ENCODE data around the gene PRR36.

The PRR36 gene

GRCh38 chr19:7902796-7903243, 28.6 kb upstream of the PRR36 start:
- peak overlapping the region; percentile 63 for H3K4me3 ChIP-seq (ENCODE audit: low read length)
- no peak for DNase-seq (ENCODE audit: low read depth)
- TF ChIP-seq CTCF (conservative IDR thresholded peaks at IDR 0.05; ENCODE audit: low read depth, low read length) = no peak

GRCh38 chr19:7901337-7901736, 27.1 kb upstream of the PRR36 start:
- no peak for DNase-seq (ENCODE audit: low read depth)
- no peak for TF ChIP-seq CTCF (conservative IDR thresholded peaks at IDR 0.05; ENCODE audit: low read depth, low read length)
- no peak overlapping the region for H3K4me3 ChIP-seq (ENCODE audit: low read length)

GRCh38 chr19:7900931-7901330, 26.7 kb upstream of the PRR36 start:
- no peak for DNase-seq (ENCODE audit: low read depth)
- TF ChIP-seq CTCF (conservative IDR thresholded peaks at IDR 0.05; ENCODE audit: low read depth, low read length) = no peak
- no peak overlapping the region for H3K4me3 ChIP-seq (ENCODE audit: low read length)

GRCh38 chr19:7900401-7900870, 26.2 kb upstream of the PRR36 start:
- TF ChIP-seq CTCF (conservative IDR thresholded peaks at IDR 0.05; ENCODE audit: low read depth, low read length) = no peak
- no peak for DNase-seq (ENCODE audit: low read depth)
- H3K4me3 ChIP-seq (ENCODE audit: low read length) = no peak overlapping the region

GRCh38 chr19:7899751-7900378, 25.7 kb upstream of the PRR36 start:
- no peak overlapping the region for H3K4me3 ChIP-seq (ENCODE audit: low read length)
- DNase-seq (ENCODE audit: low read depth) = no peak
- TF ChIP-seq CTCF (conservative IDR thresholded peaks at IDR 0.05; ENCODE audit: low read depth, low read length) = no peak

- TF ChIP-seq CTCF (conservative IDR thresholded peaks at IDR 0.05; ENCODE audit: low read depth, low read length) = no peak
- no peak overlapping the region for H3K4me3 ChIP-seq (ENCODE audit: low read length)
- no peak for DNase-seq (ENCODE audit: low read depth)
Observed at GRCh38 chr19:7898967-7899366, 24.8 kb upstream of the PRR36 start.

GRCh38 chr19:7897292-7897691, 23.1 kb upstream of the PRR36 start:
- no peak for TF ChIP-seq CTCF (conservative IDR thresholded peaks at IDR 0.05; ENCODE audit: low read depth, low read length)

More at GRCh38 chr19:7897292-7897691, 23.1 kb upstream of the PRR36 start:
- no peak for DNase-seq (ENCODE audit: low read depth)
- H3K4me3 ChIP-seq (ENCODE audit: low read length) = no peak overlapping the region

Measured in retinal pigment epithelial cell (primary cell).